ENCODE data around the gene GADD45B. TPM values are rescaled to one million over a fixed set of nuclear protein-coding genes. Genes with fewer than 3 reads are reported as not detected.
"Not testable (repeated sequence)": the region's sequence is repeated elsewhere in the genome, so short reads cannot be mapped to it uniquely, and the experiment has no call there.

GADD45B gene
- total RNA-seq, 1 experiment from 2014 or later, result 16.2 TPM

DNA sequence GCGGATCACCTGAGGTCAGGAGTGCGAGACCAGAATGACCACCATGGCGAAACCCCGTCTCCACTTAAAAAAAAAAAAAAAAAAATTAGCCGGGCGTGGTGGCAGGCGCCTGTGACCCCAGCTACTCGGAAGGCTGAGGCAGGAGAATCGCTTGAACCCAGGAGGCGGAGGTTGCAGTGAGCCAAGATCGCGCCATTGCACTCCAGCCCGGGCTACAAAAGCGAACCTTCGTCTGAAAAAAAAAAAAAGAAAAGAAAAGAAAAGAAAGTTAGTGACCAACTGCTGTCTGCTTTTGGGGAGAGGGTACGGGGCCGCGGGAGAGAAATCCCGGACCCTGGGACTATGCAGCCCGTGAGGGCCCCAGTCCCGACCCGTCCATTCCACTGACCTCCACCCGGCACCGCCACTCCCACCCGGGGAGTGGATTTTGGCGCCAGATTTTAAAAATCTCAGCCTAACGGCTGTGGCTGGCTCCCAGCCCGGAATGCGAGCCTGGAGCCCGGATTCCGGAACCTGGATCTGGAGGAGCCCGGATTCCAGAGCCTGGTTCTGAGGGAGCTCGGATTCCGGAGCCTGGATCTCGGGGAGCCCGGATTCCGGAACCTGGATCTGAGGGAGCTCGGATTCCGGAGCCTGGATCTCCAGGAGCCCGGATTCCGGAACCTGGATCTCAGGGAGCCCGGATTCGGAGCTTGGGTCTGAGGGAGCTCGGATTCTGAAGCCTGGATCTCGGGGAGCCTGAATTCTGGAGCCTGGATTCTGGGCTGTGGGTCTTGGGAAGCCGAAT is 13.1 kb upstream of the GADD45B start:
- Histone ChIP-seq H3T11ph (ENCODE audit: low read length) (no peak overlapping the region), H3K9ac (ENCODE audit: extremely low read depth, insufficient read length, low read length) (peak overlapping the region; percentile 58), H3K14ac (ENCODE audit: insufficient read depth, low read length) (peak overlapping the region; percentile 52; the same call in 1 of the 2 replicates), H3K79me1 (ENCODE audit: insufficient read depth, low read depth, low read length, poor library complexity, severe bottlenecking) (no peaks in the 10 kb centered on the region), H3K9me3 (ENCODE audit: control insufficient read depth, low read depth, low read length) (no peaks in the 10 kb centered on the region), H2AK5ac (ENCODE audit: insufficient read length, low read length) (no peak overlapping the region), H4K20me1 (ENCODE audit: control insufficient read depth, insufficient read depth, insufficient read length) (no peaks in the 10 kb centered on the region), H2BK15ac (ENCODE audit: low read depth, low read length) (no peak overlapping the region), H2BK120ac (ENCODE audit: low read depth, low read length, poor library complexity, severe bottlenecking) (no peak overlapping the region), H3K23me2 (ENCODE audit: insufficient read length, low read depth, low read length, poor library complexity, severe bottlenecking) (peaks cover 13% of the 10 kb centered on the region), H2BK12ac (ENCODE audit: insufficient read length, low read depth, low read length) (peak overlapping the region; percentile 82), H3K56ac (ENCODE audit: insufficient read length, low read depth, low read length) (no peak overlapping the region), H4K91ac (ENCODE audit: insufficient read length, low read depth, low read length) (no peak overlapping the region), H3K4me2 (ENCODE audit: insufficient read depth, insufficient read length, low read length) (peak overlapping the region; percentile 34), H3K23ac (ENCODE audit: insufficient read length, low read depth, low read length) (no peak overlapping the region), H2BK20ac (ENCODE audit: low read depth, low read length, poor library complexity, severe bottlenecking) (no peak overlapping the region), H3K27me3 (ENCODE audit: insufficient read depth, low read length) (no peaks in the 10 kb centered on the region), H3K4ac (ENCODE audit: low read depth, low read length) (peak overlapping the region; percentile 91; the same call in 1 of the 2 replicates), H4K8ac (replicated peaks; ENCODE audit: insufficient read length, low read depth, low read length) (no peak overlapping the region), H2BK5ac (ENCODE audit: insufficient read length, low read length) (no peak overlapping the region), H4K5ac (ENCODE audit: insufficient read length, low read depth, low read length) (no peak overlapping the region), H2AFZ (ENCODE audit: low read length) (no peak overlapping the region), H3K79me2 (ENCODE audit: insufficient read depth, low read length) (no peaks in the 10 kb centered on the region), H3K18ac (ENCODE audit: insufficient read length, low read depth, low read length) (peak overlapping the region; percentile 64), H3K27ac (ENCODE audit: insufficient read length, low read depth, low read length) (no peak overlapping the region), H3K4me1 (ENCODE audit: insufficient read depth, low read length) (no peaks in the 10 kb centered on the region)
- Mint-ChIP-seq H3K4me3 (peak overlapping the region; percentile 64 to 82), H3K4me1 (peaks cover 3 to 9% of the 10 kb centered on the region in 2 experiments; a peak in 3 of 4 replicates), H3K27ac (peak overlapping the region in 1 of 3 experiments; percentile 94; a peak in 3 of 7 replicates), H3K36me3 (ENCODE audit: insufficient read depth in 1 of 3, low read depth in 3 of 3) (no peaks in the 10 kb centered on the region; a peak in 1 of 7 replicates), H3K9me3 (no peaks in the 10 kb centered on the region), H3K27me3 (ENCODE audit: low read depth) (no peaks in the 10 kb centered on the region)
- peak; percentile 98 for DNase-seq
- TF ChIP-seq, protein P1, sequence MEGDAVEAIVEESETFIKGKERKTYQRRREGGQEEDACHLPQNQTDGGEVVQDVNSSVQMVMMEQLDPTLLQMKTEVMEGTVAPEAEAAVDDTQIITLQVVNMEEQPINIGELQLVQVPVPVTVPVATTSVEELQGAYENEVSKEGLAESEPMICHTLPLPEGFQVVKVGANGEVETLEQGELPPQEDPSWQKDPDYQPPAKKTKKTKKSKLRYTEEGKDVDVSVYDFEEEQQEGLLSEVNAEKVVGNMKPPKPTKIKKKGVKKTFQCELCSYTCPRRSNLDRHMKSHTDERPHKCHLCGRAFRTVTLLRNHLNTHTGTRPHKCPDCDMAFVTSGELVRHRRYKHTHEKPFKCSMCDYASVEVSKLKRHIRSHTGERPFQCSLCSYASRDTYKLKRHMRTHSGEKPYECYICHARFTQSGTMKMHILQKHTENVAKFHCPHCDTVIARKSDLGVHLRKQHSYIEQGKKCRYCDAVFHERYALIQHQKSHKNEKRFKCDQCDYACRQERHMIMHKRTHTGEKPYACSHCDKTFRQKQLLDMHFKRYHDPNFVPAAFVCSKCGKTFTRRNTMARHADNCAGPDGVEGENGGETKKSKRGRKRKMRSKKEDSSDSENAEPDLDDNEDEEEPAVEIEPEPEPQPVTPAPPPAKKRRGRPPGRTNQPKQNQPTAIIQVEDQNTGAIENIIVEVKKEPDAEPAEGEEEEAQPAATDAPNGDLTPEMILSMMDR (conservative IDR thresholded peaks at IDR 0.05), result no peak
- WGBS (ENCODE audit: extremely low coverage, insufficient read length, low lambda C conversion rate), result no CpG with 5 or more reads among the region's 46 CpGs

DNA sequence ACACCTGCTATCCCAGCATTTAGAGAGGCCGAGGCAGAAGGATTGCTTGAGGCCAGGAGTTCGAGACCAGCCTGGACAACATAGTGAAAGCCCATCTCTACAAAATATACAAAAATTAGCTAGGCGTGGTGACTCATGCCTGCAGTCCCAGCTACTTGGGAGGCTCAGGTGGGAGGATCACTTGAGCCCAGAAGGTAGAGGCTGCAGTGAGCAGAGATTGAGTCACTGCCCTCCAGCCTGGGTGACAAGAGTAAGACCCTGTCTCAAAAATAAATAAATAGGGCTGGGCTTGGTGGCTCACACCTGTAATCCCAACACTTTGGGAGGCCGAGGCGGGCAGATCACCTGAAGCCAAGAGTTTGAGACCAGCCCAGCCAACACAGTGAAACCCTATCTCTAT is 12.2 kb upstream of the GADD45B start:
- H2BK12ac ChIP-seq (ENCODE audit: insufficient read length, low read depth, low read length); H3K4ac ChIP-seq (ENCODE audit: low read depth, low read length); H2AFZ ChIP-seq (ENCODE audit: low read length); H3K27me3 ChIP-seq (ENCODE audit: insufficient read depth, low read length); H3K79me1 ChIP-seq (ENCODE audit: insufficient read depth, low read depth, low read length, poor library complexity, severe bottlenecking); H3K4me2 ChIP-seq (ENCODE audit: insufficient read depth, insufficient read length, low read length); H4K5ac ChIP-seq (ENCODE audit: insufficient read length, low read depth, low read length); H3K14ac ChIP-seq (ENCODE audit: insufficient read depth, low read length); H3T11ph ChIP-seq (ENCODE audit: low read length); H2BK20ac ChIP-seq (ENCODE audit: low read depth, low read length, poor library complexity, severe bottlenecking); H2BK5ac ChIP-seq (ENCODE audit: insufficient read length, low read length); H3K9ac ChIP-seq (ENCODE audit: extremely low read depth, insufficient read length, low read length); DNase-seq; H3K4me1 ChIP-seq (ENCODE audit: insufficient read depth, low read length); H2BK120ac ChIP-seq (ENCODE audit: low read depth, low read length, poor library complexity, severe bottlenecking); H3K27ac ChIP-seq (ENCODE audit: insufficient read length, low read depth, low read length); H4K8ac ChIP-seq (replicated peaks; ENCODE audit: insufficient read length, low read depth, low read length); H3K36me3 Mint-ChIP-seq (ENCODE audit: insufficient read depth in 1 of 3, low read depth in 3 of 3); H2AK5ac ChIP-seq (ENCODE audit: insufficient read length, low read length); H3K79me2 ChIP-seq (ENCODE audit: insufficient read depth, low read length); H4K20me1 ChIP-seq (ENCODE audit: control insufficient read depth, insufficient read depth, insufficient read length); H3K27me3 Mint-ChIP-seq (ENCODE audit: low read depth); H3K9me3 ChIP-seq (ENCODE audit: control insufficient read depth, low read depth, low read length); H3K9me3 Mint-ChIP-seq; H3K23ac ChIP-seq (ENCODE audit: insufficient read length, low read depth, low read length); H3K18ac ChIP-seq (ENCODE audit: insufficient read length, low read depth, low read length); H4K91ac ChIP-seq (ENCODE audit: insufficient read length, low read depth, low read length); H2BK15ac ChIP-seq (ENCODE audit: low read depth, low read length); H3K56ac ChIP-seq (ENCODE audit: insufficient read length, low read depth, low read length): not testable (repeated sequence)
- Mint-ChIP-seq H3K4me1 (peaks cover 5 to 12% of the 10 kb centered on the region in 2 experiments), H3K27ac (peak overlapping the region in 1 of 3 experiments; percentile 52; a peak in 3 of 7 replicates), H3K4me3 (peak overlapping the region in 1 of 2 experiments; percentile 82; a peak in 1 of 5 replicates)
- no CpG with 5 or more reads among the region's 5 CpGs for WGBS (ENCODE audit: extremely low coverage, insufficient read length, low lambda C conversion rate)
- H3K23me2 ChIP-seq (ENCODE audit: insufficient read length, low read depth, low read length, poor library complexity, severe bottlenecking), result peaks cover 13% of the 10 kb centered on the region

Data from H9 (cell line).